Testis (tissue), 3 donors: ENCODE results near the gene DST. TPM values are rescaled to one million over a fixed set of nuclear protein-coding genes. Genes with fewer than 3 reads are reported as not detected.

ENCODE experiments used
- DNase-seq: peaks from one replicate; pipeline ENCODE4 v3.0.0-alpha.2; 2019
- H3K27ac ChIP-seq, 2 donors: fragments of 200-600 bp; sonication (generic); one replicate each; pipeline ENCODE4 v1.5.1; 2019
- H3K27me3 ChIP-seq: fragments of 200-600 bp; sonication (generic); one replicate; pipeline ENCODE4 v1.5.1; 2019
- H3K36me3 ChIP-seq: fragments of 200-600 bp; sonication (generic); one replicate; pipeline ENCODE4 v1.5.1; 2017; ENCODE audit warnings: low read depth; ENCODE audit errors: missing control alignments
- H3K4me1 ChIP-seq: fragments of 200-600 bp; sonication (generic); one replicate; pipeline ENCODE4 v1.5.1; 2019
- H3K4me3 ChIP-seq, 2 donors: fragments of 200-600 bp; sonication (generic); one replicate each; pipeline ENCODE4 v1.5.1; 2017 to 2019
- H3K9me3 ChIP-seq: fragments of 200-600 bp; sonication (generic); one replicate; pipeline ENCODE4 v1.5.1; 2017
- CTCF ChIP-seq, 3 experiments: fragments of 450-650 bp in 2 of 3; fragments of 200-600 bp in 1 of 3; sonication (generic) in 1 of 3; IDR thresholded peaks; one replicate each; pipeline ENCODE4 v1.5.1; 2016 to 2019; ENCODE audit warnings: antibody characterized with exemption in 3 of 3, mild to moderate bottlenecking in 2 of 3, moderate library complexity in 1 of 3
- POLR2A ChIP-seq: fragments of 450-650 bp; IDR thresholded peaks from one replicate; pipeline ENCODE4 v1.6.1; 2017; ENCODE audit warnings: antibody characterized with exemption, mild to moderate bottlenecking, moderate library complexity
- WGBS, 2 donors: methylation state at CpG; one replicate each; pipeline ENCODE4 v1.1.5; 2018; 5-methylcytosine and 5-hydroxymethylcytosine counted together
- intact Hi-C: fragments of 100-400 bp; cut with DNase I; formaldehyde crosslinking; loops from one replicate; pipeline ENCODE4 v1.15.1; 2023; ENCODE audit warnings: low total_unique reads
- polyA plus RNA-seq: library from polyadenylated mRNA; stranded (reverse); fragments of 350-450 nt; fragmentation: Illumina TruSeq; extraction: RNeasy Lipid Tissue Mini Kit (QIAGEN cat#74804); gene quantifications from one replicate; pipeline ENCODE4 v1.2.3, GENCODE V29; 2014; ENCODE audit warnings: low read depth, low replicate concordance; ENCODE audit not compliant: insufficient read depth
- total RNA-seq, 2 donors: library from RNA; depleted of rRNA; stranded (reverse); fragments of >200 nt; gene quantifications; one replicate each; pipeline ENCODE4 v1.2.3, GENCODE V29; 2016

Gene DST
- total and polyA plus RNA-seq, 3 donors from 2014 or later: 94.8 to 221 (median 175) TPM

DNA sequence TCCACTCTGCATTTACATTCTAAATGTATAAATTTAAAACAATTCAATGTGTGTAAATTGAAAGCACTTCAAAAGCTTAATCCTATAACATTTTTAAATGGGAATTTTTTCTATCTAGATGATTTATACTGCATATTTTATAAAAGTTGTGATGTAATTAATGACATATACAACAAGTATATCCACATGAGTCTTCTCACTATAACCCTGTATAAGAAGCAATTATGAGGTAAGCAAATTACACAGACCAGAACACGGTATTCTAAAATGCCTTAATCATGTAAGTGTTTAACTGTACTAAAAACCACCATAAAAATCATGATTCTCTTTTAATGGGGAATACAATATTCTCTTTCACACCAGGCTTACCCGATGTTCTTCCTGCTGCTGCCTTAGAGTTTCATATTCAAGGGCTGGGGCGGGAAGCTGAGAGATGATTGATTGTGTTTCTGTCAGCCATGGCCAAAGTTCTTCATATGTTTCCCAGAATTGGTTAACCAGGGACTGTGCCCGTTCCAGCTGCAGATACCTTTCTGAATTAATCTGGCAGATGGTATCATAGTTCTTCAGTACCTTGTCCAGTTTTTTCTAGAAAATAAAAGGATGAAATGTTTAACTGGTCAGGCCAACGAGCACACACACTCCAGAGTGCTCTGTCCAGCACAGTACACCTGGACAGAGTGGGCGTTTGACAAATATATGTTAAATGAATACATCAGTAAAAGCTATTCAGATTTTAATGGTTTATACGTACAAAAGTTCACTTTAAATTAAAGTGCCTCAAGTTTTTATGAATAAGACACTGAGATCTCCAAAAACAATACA, 127.4 kb downstream of the DST start:
- no peaks in the 10 kb centered on the region for H3K9me3 ChIP-seq
- H3K27ac ChIP-seq: peak overlapping the region; percentile 32 to 80
- peaks cover 4% of the 10 kb centered on the region for H3K4me1 ChIP-seq
- WGBS, 2 donors: 58 to 60% methylated on average over 7 of the region's 7 CpGs
- no peak overlapping the region for H3K4me3 ChIP-seq
- no peaks in the 10 kb centered on the region for H3K36me3 ChIP-seq
- DNase-seq: no peak
- TF ChIP-seq POLR2A (no peak), CTCF (IDR thresholded peaks at IDR 0.05) (no peak)
- intact Hi-C loops: no loop called here
- H3K27me3 ChIP-seq: no peaks in the 10 kb centered on the region

- WGBS, 2 donors: 30 to 32% methylated on average over 2 of the region's 2 CpGs
- TF ChIP-seq POLR2A: no peak
- no peak for TF ChIP-seq CTCF (IDR thresholded peaks at IDR 0.05)
- DNase-seq: no peak
- H3K27ac ChIP-seq: peak overlapping the region in 1 of 2 donors; percentile 80
- no peak overlapping the region for H3K4me3 ChIP-seq
- peaks cover 4% of the 10 kb centered on the region for H3K4me1 ChIP-seq
- intact Hi-C loops: no loop called here
- no peaks in the 10 kb centered on the region for H3K36me3 ChIP-seq
- no peaks in the 10 kb centered on the region for H3K9me3 ChIP-seq
- no peaks in the 10 kb centered on the region for H3K27me3 ChIP-seq
Measured at GRCh38 chr6:56514395-56514794, 128.3 kb downstream of the DST start.

- H3K4me1 ChIP-seq: peaks cover 4% of the 10 kb centered on the region
- H3K27ac ChIP-seq: peak overlapping the region in 1 of 2 donors; percentile 80
- DNase-seq: no peak
- no peak for TF ChIP-seq CTCF (IDR thresholded peaks at IDR 0.05)
- no peak for TF ChIP-seq POLR2A
- H3K36me3 ChIP-seq: no peaks in the 10 kb centered on the region
- H3K27me3 ChIP-seq: no peaks in the 10 kb centered on the region
- intact Hi-C loops: no loop called here
- no peak overlapping the region for H3K4me3 ChIP-seq
- no peaks in the 10 kb centered on the region for H3K9me3 ChIP-seq
- WGBS, 2 donors: 100% methylated on average over 1 of the region's 1 CpG
Measured at GRCh38 chr6:56513631-56514030, 129.1 kb downstream of the DST start.

- H3K36me3 ChIP-seq: no peaks in the 10 kb centered on the region
- 93 to 97% methylated on average over 2 of the region's 2 CpGs for WGBS, 2 donors
- no peaks in the 10 kb centered on the region for H3K27me3 ChIP-seq
Measured at GRCh38 chr6:56511591-56511990, 131.1 kb downstream of the DST start.

More at GRCh38 chr6:56511591-56511990, 131.1 kb downstream of the DST start:
- TF ChIP-seq CTCF (IDR thresholded peaks at IDR 0.05) (no peak), POLR2A (no peak)
- H3K4me3 ChIP-seq: no peak overlapping the region
- no peaks in the 10 kb centered on the region for H3K9me3 ChIP-seq
- H3K4me1 ChIP-seq: peaks cover 11% of the 10 kb centered on the region
- H3K27ac ChIP-seq: no peak overlapping the region
- no peak for DNase-seq
- intact Hi-C loops: no loop called here
